ENCODE data around the gene GREB1L.

Gene GREB1L

GRCh38 chr18:21383031-21383430 lies 141.0 kb downstream of the GREB1L start:
- no peak for DNase-seq (ENCODE audit: low spot score)
- TF ChIP-seq CTCF (IDR thresholded peaks at IDR 0.05), result no peak
- Histone ChIP-seq H3K4me3 (no peak overlapping the region), H3K27ac (no peak overlapping the region)

DNA sequence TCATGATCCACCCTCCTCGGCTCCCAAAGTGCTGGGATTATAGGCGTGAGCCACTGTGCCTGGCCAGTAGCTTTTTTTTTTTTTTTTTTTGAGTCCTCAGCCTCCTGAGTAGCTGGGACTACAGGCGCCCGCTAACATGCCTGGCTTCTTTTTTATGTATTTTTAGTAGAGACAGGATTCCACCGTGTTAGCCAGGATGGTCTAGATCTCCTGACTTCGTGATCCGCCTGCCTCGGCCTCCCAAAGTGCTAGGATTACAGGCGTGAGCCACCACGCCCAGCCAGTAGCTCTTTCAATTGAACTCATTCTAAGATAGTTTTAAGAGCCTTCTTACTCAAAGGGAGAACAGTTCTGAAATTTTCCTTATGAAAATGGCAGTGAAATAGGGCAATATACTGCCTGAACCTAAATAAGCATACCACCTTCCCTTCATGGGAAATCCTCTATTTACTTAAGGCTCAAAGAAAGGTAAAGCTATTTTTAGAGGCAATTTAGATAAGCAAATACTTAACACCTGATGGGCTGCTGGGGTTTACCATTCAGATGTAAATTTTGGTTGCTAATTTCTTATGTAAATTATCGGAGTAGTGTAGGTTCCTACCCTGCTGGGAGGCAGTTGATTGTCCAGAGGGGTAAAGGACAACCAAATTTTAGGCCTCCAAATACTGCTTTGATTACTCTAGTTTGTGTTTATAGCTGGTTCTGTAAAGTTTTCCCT lies 144.7 kb downstream of the GREB1L start:
- TF ChIP-seq CTCF (IDR thresholded peaks at IDR 0.05), result no peak
- Histone ChIP-seq H3K27ac (no peak overlapping the region), H3K4me3 (no peak overlapping the region)
- no peak for DNase-seq (ENCODE audit: low spot score)

DNA sequence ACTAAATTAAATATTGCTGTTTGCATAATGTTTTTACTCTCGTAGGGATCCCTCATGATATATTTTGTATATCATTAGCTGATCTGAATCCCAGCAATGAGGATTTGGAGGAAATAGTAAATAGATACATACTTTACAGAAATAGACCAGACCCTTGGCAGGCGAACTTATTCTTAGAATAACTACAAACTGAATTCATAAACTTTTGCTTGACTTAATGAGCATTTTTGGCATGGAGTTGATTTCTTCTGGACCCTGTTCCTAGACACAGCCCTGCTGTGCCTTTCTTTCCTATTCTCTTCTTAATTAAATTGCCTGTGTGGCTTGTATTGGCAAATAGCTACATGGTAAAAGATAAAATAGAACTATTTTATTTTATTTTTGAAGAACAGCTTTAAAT lies 145.9 kb downstream of the GREB1L start:
- no peak for TF ChIP-seq CTCF (IDR thresholded peaks at IDR 0.05)
- DNase-seq (ENCODE audit: low spot score), result no peak
- Histone ChIP-seq H3K4me3 (no peak overlapping the region), H3K27ac (no peak overlapping the region)

GRCh38 chr18:21389283-21389682 lies 147.3 kb downstream of the GREB1L start:
- no peak overlapping the region for H3K27ac ChIP-seq
- DNase-seq (ENCODE audit: low spot score), result no peak
- H3K4me3 ChIP-seq, result no peak overlapping the region
- no peak for TF ChIP-seq CTCF (IDR thresholded peaks at IDR 0.05)

- Histone ChIP-seq H3K27ac (no peak overlapping the region), H3K4me3 (no peak overlapping the region)
- DNase-seq (ENCODE audit: low spot score), result no peak
- TF ChIP-seq CTCF (IDR thresholded peaks at IDR 0.05), result no peak
Measured at GRCh38 chr18:21389903-21390302, 147.9 kb downstream of the GREB1L start.

DNA sequence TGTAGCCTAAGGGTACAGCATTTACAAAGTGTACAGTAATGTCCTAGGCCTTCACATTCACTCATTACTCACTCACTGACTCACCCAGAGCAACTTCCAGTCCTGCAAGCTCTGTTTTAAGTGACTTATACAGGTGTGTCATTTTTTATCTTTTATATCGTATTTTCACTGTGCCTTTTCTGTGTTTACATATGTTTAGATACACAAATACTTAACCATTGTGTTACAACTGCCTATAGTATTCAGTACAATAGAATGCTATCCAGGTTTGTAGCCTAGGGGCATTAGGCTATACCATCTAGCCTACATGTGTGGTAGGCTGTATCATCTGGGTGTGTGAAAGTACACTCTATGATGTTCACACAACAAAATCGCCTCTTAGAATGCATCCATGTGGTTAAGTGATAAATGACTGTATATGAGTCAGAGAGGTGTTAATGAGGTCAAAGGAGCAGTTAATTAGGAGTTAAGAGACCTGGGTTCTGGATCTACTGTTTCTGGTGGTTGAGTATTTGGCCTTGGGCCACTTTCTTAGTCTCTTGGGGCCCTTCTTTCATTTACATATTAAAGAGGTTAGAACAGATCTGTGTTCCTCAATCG lies 149.1 kb downstream of the GREB1L start:
- no peak overlapping the region for H3K27ac ChIP-seq
- DNase-seq (ENCODE audit: low spot score), result no peak
- H3K4me3 ChIP-seq, result no peak overlapping the region
- TF ChIP-seq CTCF (IDR thresholded peaks at IDR 0.05), result no peak

DNA sequence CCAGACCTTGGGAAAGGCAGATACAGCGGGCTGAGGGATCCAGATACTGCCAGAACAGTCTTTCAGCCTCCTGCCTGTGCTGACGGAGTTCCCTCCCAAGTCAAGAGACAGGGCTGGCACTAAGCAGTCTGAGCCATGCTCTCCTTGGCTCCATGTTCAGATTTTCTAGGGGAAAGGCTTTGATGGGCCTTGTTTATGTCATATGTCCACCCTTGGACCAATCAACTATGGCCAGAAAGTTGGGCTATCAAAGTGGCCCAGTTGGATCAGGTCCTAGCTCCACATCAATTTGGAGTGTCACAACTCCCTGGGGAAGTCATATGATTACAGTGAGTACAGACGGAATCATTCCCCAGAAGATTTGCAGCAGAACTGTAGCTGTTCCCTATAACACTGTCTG lies 152.0 kb downstream of the GREB1L start:
- peak; percentile 81 for DNase-seq (ENCODE audit: low spot score)
- no peak for TF ChIP-seq CTCF (IDR thresholded peaks at IDR 0.05)
- Histone ChIP-seq H3K27ac (no peak overlapping the region), H3K4me3 (no peak overlapping the region)

All from coronary artery (tissue), 2 donors.